CD4-positive, alpha-beta T cell treated with Interleukin-4 for 4 hours (primary cell): Measurements from ENCODE around the gene NCKAP5L.
"Not testable (repeated sequence)": the region's sequence is repeated elsewhere in the genome, so short reads cannot be mapped to it uniquely, and the experiment has no call there.

Experiments
- DNase-seq: peaks from one replicate; pipeline ENCODE4 v3.0.0-alpha.2; 2020

The NCKAP5L gene

GRCh38 chr12:49777341-49777740 lies 50.9 kb downstream of the NCKAP5L start:
- DNase-seq = no peak

- DNase-seq = no peak
Measured at GRCh38 chr12:49776858-49777257, 51.4 kb downstream of the NCKAP5L start.

- DNase-seq = peak; percentile 49
Measured at GRCh38 chr12:49776413-49776812, 51.8 kb downstream of the NCKAP5L start.

GRCh38 chr12:49773102-49773501 lies 55.1 kb downstream of the NCKAP5L start:
- not testable (repeated sequence) for DNase-seq

- DNase-seq = no peak
Measured at GRCh38 chr12:49767333-49767732, 60.9 kb downstream of the NCKAP5L start.

GRCh38 chr12:49766115-49766455 lies 62.1 kb downstream of the NCKAP5L start:
- DNase-seq = no peak

GRCh38 chr12:49764126-49764525 lies 64.1 kb downstream of the NCKAP5L start:
- DNase-seq = no peak

- DNase-seq = peak; percentile 75
Measured at GRCh38 chr12:49763006-49763591, 65.1 kb downstream of the NCKAP5L start.

- DNase-seq = peak; percentile 27
Measured at GRCh38 chr12:49762468-49762847, 65.8 kb downstream of the NCKAP5L start.

- DNase-seq = no peak
Measured at GRCh38 chr12:49761677-49762467, 66.3 kb downstream of the NCKAP5L start.

GRCh38 chr12:49750996-49751393 lies 77.2 kb downstream of the NCKAP5L start:
- no peak for DNase-seq

DNA sequence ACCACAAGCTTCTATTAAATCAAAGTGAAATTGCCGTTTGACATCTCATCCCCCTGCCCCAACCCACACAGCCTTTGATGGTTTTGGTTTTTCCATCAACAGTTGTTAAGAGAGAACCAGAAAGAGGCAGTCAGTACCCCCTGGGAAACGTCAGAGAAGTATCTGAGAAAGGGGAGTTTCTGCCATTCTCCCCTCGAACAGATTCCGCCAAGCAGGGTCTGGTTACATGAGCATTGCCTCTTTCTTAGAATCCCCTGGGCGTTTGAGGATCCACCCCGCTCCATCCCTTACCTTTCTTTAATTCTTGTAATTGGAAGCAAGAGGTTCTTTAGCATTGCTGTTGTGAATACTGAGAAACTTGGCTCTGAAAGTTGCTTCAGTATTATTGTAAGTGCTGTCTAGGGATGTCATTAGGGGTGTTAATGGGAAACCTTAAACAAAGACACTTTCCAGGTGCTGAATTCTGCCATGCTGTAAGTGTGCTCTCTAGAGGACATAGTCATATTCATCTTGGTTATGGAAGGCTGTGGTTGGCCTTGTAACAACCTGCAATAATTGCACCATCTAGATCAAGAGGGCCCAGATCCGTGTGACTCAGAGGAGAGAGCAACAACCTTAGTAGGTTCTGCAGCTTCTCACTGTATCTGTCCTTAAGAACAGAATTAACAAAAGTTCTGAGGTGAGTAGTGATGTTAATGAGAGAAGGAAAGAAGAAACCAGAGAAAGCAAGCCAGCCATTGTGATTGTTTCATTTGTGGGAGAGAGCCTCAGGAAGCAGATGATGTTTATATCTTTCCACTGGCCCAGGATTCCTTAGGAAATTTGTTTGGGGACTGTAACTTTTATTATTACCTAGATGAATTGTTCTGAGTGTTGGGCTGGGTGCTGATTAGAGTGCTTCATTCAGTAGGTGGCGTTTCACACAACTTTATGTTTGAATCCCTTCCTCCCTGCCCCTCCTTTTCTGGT lies 77.9 kb downstream of the NCKAP5L start:
- peak; percentile 67 for DNase-seq

DNA sequence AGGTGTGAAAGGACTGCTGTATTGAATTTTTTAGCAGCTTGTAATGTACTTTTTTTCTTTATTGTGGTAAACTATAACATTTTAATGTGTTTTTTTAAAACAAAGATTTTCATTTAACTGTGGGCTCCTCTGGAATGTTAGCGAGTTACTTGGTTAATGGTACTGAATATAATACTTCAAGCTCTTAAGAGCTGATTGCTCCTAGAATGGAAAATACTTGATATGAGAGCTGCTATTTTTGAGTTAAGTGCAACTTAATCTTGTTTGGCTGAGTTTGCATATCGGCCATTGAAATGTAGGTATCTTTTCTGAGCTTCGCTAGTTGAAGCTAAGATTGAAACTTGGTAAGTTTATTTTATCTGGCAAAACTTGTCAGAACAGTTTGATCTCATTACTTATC lies 79.4 kb downstream of the NCKAP5L start:
- no peak for DNase-seq

DNA sequence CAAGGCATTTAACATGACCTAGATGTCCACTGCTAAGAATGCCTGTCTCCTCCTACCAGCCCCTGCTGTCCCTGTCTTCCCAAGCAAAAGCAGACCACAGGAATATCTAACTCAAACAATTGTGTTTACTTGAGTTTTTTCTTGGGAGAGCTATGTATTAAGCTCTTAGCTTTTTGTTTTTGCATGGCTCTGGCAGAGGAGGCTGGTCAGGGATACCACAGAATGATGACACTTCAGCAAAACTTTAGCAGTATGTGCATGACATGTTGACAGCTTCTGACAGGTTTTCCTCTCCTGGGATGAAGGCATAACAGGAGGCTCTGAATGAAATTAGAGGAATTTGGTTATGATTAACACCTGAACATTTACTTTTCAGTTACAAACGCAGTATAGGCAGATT lies 79.9 kb downstream of the NCKAP5L start:
- no peak for DNase-seq

DNA sequence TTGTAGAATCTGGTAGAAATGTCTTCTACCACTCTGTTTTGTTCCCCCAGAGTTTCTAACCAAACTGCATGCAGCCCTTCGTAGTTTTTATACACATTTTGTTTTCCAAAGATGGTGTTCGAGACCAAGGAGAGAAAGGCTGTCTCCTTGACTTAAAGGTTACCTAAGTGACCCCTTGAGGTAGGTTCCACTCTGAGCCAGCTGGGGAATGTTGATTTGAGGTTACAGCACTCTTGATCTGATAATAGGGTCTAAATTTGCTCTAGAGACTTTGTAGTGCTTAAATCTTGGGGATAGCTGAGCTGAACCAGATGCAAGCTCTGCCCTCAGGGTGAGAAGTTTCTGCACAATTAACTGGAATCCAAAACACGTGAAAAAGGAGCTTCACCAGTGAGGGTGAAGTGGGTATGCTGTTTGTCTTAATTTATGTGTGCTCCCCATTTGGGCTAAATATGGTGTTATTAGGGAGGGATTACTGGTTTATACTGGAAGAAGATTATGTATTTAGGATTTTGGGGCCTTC lies 83.8 kb downstream of the NCKAP5L start:
- DNase-seq = no peak

DNA sequence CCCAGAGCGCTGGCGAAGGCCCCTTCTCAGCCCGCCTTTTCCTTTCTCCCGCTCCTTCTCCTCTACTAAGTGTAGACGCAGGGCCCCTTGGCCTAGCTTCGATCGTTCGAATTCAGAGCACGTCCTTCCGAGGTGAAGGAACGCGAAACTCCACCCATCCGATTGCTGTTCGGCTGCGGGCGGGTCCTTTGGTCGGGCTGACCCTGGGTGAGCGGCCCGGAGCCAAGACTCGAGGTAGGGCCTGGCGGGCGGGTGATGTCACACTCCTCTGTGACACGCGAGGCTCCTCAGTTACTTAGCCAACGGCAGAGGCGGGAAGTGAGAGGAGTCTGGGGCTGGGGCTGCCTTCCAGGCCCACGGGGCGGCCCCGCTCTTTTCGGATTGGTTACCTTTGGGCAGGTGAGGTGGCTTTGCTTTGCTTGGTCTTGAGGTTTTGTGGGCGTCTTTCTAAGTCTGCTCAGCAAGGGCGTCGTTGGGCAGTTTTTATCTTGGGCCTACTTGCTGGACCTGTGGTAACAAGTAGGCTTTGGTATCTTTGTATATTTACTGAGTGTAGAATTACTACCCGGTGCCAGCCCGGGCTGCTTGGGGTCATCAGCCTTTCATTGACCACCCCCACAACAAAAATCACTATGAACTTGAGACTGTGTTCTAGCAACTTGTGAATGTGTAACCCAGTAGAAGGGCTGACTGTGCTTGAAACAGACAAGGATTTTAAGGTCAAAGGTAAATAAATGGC lies 86.2 kb downstream of the NCKAP5L start:
- peak; percentile 91 for DNase-seq
